ENCODE data around the gene BPIFB6.

BPIFB6 gene

DNA sequence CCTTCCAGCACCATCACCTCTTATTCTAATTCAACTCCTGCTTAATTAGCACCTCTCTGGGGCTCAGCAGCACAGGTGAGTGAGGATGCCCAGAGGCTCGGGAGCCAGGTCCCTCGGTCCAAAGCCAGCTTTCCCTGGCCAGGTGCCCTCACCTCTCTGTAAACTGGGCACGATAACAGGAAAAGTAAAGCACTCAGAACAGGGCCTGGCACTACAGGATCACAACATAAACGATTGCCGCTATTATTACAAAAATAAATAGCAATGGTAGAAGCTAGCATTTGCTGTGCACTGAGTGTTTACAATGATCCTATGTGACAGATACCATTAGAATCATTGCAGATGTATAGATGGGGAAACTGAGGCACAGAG, 21.3 kb upstream of the BPIFB6 start:
- no CpG with 5 or more reads among the region's 5 CpGs for WGBS (ENCODE audit: insufficient coverage, insufficient read length)
- Histone ChIP-seq H3K9me3 (ENCODE audit: control insufficient read depth, insufficient read depth, low read length) (no peaks in the 10 kb centered on the region), H3K27ac (ENCODE audit: low read length) (no peak overlapping the region), H3K27me3 (ENCODE audit: control insufficient read depth, insufficient read depth, low read length) (no peaks in the 10 kb centered on the region), H3K36me3 (ENCODE audit: control insufficient read depth, insufficient read depth, low read length) (no peaks in the 10 kb centered on the region), H3K4me3 (ENCODE audit: low read length) (no peak overlapping the region), H3K4me1 (ENCODE audit: control insufficient read depth, insufficient read depth, low read length) (no peaks in the 10 kb centered on the region; the same call in 1 of the 2 replicates)
- no peak for DNase-seq (ENCODE audit: low read depth, low spot score)

DNA sequence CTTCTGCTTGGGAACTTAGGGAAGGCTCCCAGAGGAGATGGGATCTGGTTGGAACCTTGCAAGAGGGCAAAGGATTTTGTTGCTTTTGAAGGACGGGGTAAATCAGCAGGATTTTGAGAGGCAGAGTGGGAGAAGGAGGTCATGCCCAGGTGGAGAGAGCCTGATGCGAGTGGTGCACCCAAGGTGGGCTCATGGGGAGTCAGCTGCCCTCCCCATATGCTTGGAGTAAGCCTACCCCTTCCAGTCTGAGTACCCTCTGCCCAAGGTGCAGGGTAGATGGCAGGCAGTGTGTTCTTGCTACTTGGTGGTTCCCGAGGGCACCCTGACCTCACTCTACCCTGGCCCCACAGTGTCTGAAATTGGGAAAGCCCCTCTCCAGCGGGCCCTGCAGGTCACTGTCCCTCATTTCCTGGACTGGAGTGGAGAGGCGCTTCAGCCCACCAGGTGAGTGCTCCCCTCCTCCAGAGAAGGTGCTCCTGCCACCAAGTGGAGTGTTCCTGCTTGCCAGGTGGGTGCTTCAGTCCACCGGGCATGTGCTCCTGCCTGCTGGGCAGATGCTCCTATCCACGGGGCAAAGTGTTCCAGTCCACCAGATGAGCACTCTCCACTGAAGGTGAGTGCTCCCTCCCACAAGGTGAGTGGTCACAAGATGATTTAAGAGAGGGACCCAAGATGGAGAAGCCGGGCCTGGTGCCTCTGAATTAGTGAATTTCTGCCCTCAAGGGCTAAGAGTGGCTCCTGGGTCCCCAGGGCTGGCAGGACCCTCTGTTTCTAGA, 20.6 kb upstream of the BPIFB6 start:
- no CpG with 5 or more reads among the region's 8 CpGs for WGBS (ENCODE audit: insufficient coverage, insufficient read length)
- no peaks in the 10 kb centered on the region for H3K36me3 ChIP-seq (ENCODE audit: control insufficient read depth, insufficient read depth, low read length)
- no peak for DNase-seq (ENCODE audit: low read depth, low spot score)
- no peaks in the 10 kb centered on the region for H3K27me3 ChIP-seq (ENCODE audit: control insufficient read depth, insufficient read depth, low read length)
- no peak overlapping the region for H3K27ac ChIP-seq (ENCODE audit: low read length)
- H3K9me3 ChIP-seq (ENCODE audit: control insufficient read depth, insufficient read depth, low read length) = no peaks in the 10 kb centered on the region
- H3K4me1 ChIP-seq (ENCODE audit: control insufficient read depth, insufficient read depth, low read length) = no peaks in the 10 kb centered on the region; the same call in 1 of the 2 replicates
- H3K4me3 ChIP-seq (ENCODE audit: low read length) = no peak overlapping the region

- WGBS (ENCODE audit: insufficient coverage, insufficient read length) = no CpG with 5 or more reads among the region's 15 CpGs
- DNase-seq (ENCODE audit: low read depth, low spot score) = no peak
- Histone ChIP-seq H3K4me1 (ENCODE audit: control insufficient read depth, insufficient read depth, low read length) (no peaks in the 10 kb centered on the region; the same call in 1 of the 2 replicates), H3K9me3 (ENCODE audit: control insufficient read depth, insufficient read depth, low read length) (no peaks in the 10 kb centered on the region), H3K27ac (ENCODE audit: low read length) (no peak overlapping the region), H3K36me3 (ENCODE audit: control insufficient read depth, insufficient read depth, low read length) (no peaks in the 10 kb centered on the region), H3K27me3 (ENCODE audit: control insufficient read depth, insufficient read depth, low read length) (no peaks in the 10 kb centered on the region), H3K4me3 (ENCODE audit: low read length) (no peak overlapping the region)
Measured at GRCh38 chr20:33012327-33013189, 18.9 kb upstream of the BPIFB6 start.

GRCh38 chr20:33013701-33014326, 17.6 kb upstream of the BPIFB6 start:
- Histone ChIP-seq H3K4me3 (ENCODE audit: low read length) (no peak overlapping the region), H3K4me1 (ENCODE audit: control insufficient read depth, insufficient read depth, low read length) (no peaks in the 10 kb centered on the region; the same call in 1 of the 2 replicates), H3K27me3 (ENCODE audit: control insufficient read depth, insufficient read depth, low read length) (no peaks in the 10 kb centered on the region), H3K27ac (ENCODE audit: low read length) (no peak overlapping the region), H3K9me3 (ENCODE audit: control insufficient read depth, insufficient read depth, low read length) (no peaks in the 10 kb centered on the region), H3K36me3 (ENCODE audit: control insufficient read depth, insufficient read depth, low read length) (no peaks in the 10 kb centered on the region)
- WGBS (ENCODE audit: insufficient coverage, insufficient read length) = no CpG with 5 or more reads among the region's 12 CpGs
- DNase-seq (ENCODE audit: low read depth, low spot score) = no peak

DNA sequence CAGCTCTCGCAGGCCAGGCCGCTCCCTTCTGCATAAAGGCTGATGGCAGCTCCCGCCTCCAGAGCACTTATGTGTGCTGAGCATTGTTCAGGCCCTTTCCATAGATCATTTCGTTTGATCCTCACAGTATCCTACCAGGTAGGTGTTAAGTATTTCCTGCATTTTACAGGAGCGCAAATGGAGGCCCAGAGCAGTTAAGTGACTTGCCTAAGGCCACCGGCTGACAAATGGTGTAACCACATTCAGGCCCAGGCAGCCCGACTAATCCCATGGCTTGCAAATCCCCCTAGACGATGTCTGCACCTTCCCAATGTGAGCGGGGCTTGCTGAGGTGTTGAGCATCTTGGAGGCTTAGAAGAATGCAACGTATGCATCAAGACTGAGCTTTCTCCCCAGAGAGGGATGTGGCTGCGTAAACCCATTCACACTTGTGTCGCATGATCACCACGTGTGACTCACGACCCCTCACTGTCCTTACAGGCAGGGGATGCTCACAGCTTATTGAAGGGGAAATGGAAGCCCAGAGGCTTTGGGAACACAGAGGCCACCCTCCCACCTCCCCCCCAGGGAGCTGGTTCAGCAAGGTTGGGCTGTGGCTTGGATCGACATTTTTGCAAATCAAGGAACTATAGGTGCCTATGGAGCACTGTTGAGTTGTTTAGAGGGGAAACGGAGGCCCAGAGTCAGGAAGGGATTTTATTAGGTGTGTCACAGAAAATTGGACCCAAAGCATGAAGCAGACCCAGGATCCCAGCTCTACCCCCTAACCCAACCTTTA, 16.9 kb upstream of the BPIFB6 start:
- H3K4me1 ChIP-seq (ENCODE audit: control insufficient read depth, insufficient read depth, low read length) = no peaks in the 10 kb centered on the region; the same call in 1 of the 2 replicates
- H3K9me3 ChIP-seq (ENCODE audit: control insufficient read depth, insufficient read depth, low read length) = no peaks in the 10 kb centered on the region
- no peak for DNase-seq (ENCODE audit: low read depth, low spot score)
- H3K27ac ChIP-seq (ENCODE audit: low read length) = no peak overlapping the region
- no peak overlapping the region for H3K4me3 ChIP-seq (ENCODE audit: low read length)
- H3K36me3 ChIP-seq (ENCODE audit: control insufficient read depth, insufficient read depth, low read length) = no peaks in the 10 kb centered on the region
- WGBS (ENCODE audit: insufficient coverage, insufficient read length) = no CpG with 5 or more reads among the region's 16 CpGs
- H3K27me3 ChIP-seq (ENCODE audit: control insufficient read depth, insufficient read depth, low read length) = no peaks in the 10 kb centered on the region

GRCh38 chr20:33015114-33015484, 16.3 kb upstream of the BPIFB6 start:
- no peak overlapping the region for H3K27ac ChIP-seq (ENCODE audit: low read length)
- H3K4me3 ChIP-seq (ENCODE audit: low read length) = no peak overlapping the region
- no peaks in the 10 kb centered on the region for H3K36me3 ChIP-seq (ENCODE audit: control insufficient read depth, insufficient read depth, low read length)
- no peaks in the 10 kb centered on the region for H3K27me3 ChIP-seq (ENCODE audit: control insufficient read depth, insufficient read depth, low read length)
- DNase-seq (ENCODE audit: low read depth, low spot score) = no peak
- no peaks in the 10 kb centered on the region; the same call in 1 of the 2 replicates for H3K4me1 ChIP-seq (ENCODE audit: control insufficient read depth, insufficient read depth, low read length)
- no CpG with 5 or more reads among the region's 10 CpGs for WGBS (ENCODE audit: insufficient coverage, insufficient read length)
- H3K9me3 ChIP-seq (ENCODE audit: control insufficient read depth, insufficient read depth, low read length) = no peaks in the 10 kb centered on the region

DNA sequence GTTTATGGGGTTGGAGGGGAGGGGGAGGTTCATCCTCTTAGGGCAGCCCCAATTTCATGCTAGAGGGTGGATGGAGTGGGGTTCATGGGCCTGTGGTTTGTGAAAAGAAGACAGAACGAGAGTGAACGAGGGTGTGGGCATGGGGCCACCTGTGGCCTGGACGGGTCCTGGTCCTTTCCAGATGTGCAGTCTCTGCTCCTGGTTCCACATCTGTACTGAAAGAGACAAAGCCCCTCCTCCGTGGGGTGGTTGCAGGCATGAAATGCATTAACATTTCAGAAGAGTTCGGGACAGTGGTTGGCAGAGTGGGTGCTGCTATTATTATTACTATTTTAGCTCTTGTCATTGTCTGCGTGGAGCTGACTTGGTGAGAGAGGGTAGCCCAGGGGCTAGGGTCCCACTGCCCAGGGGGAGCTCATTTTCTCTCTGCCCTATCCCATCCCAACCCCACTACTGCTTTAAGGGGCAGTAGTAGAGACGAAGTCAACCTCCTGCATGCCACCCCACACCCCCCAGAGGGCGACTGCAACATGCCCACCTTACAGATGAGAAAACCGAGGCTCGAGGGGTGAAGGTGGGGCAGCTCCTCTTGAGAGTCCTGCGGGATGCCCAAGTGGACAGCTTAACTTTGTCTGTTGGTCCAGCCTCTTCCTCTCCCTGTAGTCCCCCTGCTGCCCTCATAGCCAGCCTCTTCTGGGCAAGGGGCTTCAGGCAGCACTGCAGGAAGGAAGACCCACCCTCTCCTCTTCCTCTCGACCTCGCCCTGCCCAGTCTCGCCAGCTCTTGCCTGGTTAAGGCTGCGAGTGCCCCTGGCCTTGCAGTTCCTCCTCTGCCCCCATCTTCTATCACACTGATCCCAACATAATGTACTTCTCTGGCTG, 15.5 kb upstream of the BPIFB6 start:
- no CpG with 5 or more reads among the region's 15 CpGs for WGBS (ENCODE audit: insufficient coverage, insufficient read length)
- Histone ChIP-seq H3K36me3 (ENCODE audit: control insufficient read depth, insufficient read depth, low read length) (no peaks in the 10 kb centered on the region), H3K27me3 (ENCODE audit: control insufficient read depth, insufficient read depth, low read length) (no peaks in the 10 kb centered on the region), H3K27ac (ENCODE audit: low read length) (no peak overlapping the region), H3K4me3 (ENCODE audit: low read length) (no peak overlapping the region), H3K4me1 (ENCODE audit: control insufficient read depth, insufficient read depth, low read length) (no peaks in the 10 kb centered on the region; the same call in 1 of the 2 replicates), H3K9me3 (ENCODE audit: control insufficient read depth, insufficient read depth, low read length) (no peaks in the 10 kb centered on the region)
- no peak for DNase-seq (ENCODE audit: low read depth, low spot score)

DNA sequence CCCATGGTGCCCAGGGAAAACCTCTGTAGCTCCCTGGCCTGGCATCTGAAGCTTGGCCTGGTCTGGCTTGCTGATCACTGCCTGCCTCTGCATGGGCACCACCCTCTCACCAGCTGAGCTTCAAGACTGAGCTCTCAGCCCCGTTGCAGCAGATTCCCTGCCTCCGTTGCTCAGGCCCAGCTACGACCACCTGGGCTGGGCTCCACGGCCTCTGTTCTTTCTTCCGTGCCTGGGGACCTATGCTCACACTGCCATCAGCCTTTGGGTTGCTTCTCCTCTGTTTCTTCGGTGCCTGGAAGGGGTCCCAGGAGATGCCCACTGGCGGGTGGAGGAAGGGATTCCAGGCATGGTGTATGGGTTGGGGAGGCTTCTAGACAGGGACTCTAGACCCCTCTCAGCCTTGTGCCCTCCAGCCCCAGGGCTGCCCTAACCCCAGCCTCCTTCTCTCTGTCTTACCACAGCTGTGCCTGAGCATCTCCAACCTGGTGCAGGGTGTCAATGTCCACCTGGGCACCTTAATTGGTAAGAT, 14.8 kb upstream of the BPIFB6 start:
- no peaks in the 10 kb centered on the region for H3K36me3 ChIP-seq (ENCODE audit: control insufficient read depth, insufficient read depth, low read length)
- no peak overlapping the region for H3K4me3 ChIP-seq (ENCODE audit: low read length)
- H3K27me3 ChIP-seq (ENCODE audit: control insufficient read depth, insufficient read depth, low read length) = no peaks in the 10 kb centered on the region
- no CpG with 5 or more reads among the region's 7 CpGs for WGBS (ENCODE audit: insufficient coverage, insufficient read length)
- no peak overlapping the region for H3K27ac ChIP-seq (ENCODE audit: low read length)
- H3K4me1 ChIP-seq (ENCODE audit: control insufficient read depth, insufficient read depth, low read length) = no peaks in the 10 kb centered on the region; the same call in 1 of the 2 replicates
- DNase-seq (ENCODE audit: low read depth, low spot score) = no peak
- no peaks in the 10 kb centered on the region for H3K9me3 ChIP-seq (ENCODE audit: control insufficient read depth, insufficient read depth, low read length)

DNA sequence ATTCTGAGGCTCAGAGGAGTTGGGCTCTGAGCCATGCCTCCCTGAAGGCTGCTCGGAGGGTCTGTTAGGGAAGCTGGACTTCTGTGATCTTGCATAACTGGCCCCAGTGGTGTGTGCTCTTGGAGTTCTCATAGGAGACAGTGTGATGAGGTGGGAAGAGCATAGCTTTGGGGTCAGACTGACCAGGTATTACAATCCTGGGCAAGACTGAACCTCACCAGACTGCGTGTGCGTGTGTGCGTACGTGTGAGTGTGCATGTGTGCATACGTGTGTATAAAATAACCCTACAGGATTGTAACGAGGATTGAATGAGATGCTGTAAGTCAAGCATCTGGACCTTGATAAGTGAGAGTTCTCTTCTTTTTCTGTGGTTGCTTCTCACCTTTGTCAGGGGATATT, 13.9 kb upstream of the BPIFB6 start:
- Histone ChIP-seq H3K4me1 (ENCODE audit: control insufficient read depth, insufficient read depth, low read length) (no peaks in the 10 kb centered on the region; the same call in 1 of the 2 replicates), H3K4me3 (ENCODE audit: low read length) (no peak overlapping the region), H3K9me3 (ENCODE audit: control insufficient read depth, insufficient read depth, low read length) (no peaks in the 10 kb centered on the region), H3K27me3 (ENCODE audit: control insufficient read depth, insufficient read depth, low read length) (no peaks in the 10 kb centered on the region), H3K36me3 (ENCODE audit: control insufficient read depth, insufficient read depth, low read length) (no peaks in the 10 kb centered on the region), H3K27ac (ENCODE audit: low read length) (no peak overlapping the region)
- no peak for DNase-seq (ENCODE audit: low read depth, low spot score)
- no CpG with 5 or more reads among the region's 7 CpGs for WGBS (ENCODE audit: insufficient coverage, insufficient read length)

Measured in iPS DF 6.9 (cell line).